ENCODE results near the gene MEIOSIN.

DNA sequence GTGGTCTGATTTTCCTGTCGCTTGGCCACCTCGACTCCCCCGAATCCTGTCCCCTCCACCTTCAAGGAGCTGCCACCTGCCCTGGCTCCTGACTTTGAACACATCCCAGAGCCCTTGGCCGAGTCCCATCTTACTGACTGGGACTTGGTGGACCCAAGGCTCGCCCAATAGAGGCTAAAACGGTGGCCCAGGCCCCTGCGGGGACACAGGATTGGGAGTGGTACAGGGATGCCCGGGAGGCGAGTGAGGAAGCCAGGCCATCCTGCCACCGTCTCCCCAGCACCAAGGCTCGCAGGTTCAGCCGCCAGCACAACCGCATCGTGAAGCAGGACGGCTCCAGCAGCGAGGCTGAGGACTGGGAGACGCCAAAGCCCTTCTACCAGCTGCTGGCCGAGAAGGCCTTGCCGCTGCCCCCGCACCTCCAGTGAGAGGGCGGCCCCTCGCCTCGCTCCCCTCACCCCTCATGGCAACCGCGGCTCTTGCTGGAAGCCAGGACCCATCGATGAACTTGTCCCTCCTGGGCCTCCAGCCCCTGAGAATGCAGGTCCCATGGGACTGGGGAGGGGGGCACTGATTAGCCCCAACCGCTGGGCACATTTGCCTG, 30.6 kb downstream of the MEIOSIN start:
- TF ChIP-seq EZH2 (IDR thresholded peaks at IDR 0.05) (no peak), FOXP2 (optimal IDR thresholded peaks at IDR 0.05; ENCODE audit: control extremely low read depth, extremely low read length, insufficient read depth) (no peak), POLR2AphosphoS5 (IDR thresholded peaks at IDR 0.05; ENCODE audit: borderline replicate concordance, low read depth, low read length) (no peak)
